HG03159 (cell line): ENCODE results near the gene UBE2E2.

Experiments used
- ATAC-seq: cut with Tn5 transposase; IDR thresholded peaks from one replicate; pipeline ENCODE4 v1.9.1; 2021; ENCODE audit warnings: mild to moderate bottlenecking, moderate library complexity; ENCODE audit not compliant: unreplicated experiment

The UBE2E2 gene

DNA sequence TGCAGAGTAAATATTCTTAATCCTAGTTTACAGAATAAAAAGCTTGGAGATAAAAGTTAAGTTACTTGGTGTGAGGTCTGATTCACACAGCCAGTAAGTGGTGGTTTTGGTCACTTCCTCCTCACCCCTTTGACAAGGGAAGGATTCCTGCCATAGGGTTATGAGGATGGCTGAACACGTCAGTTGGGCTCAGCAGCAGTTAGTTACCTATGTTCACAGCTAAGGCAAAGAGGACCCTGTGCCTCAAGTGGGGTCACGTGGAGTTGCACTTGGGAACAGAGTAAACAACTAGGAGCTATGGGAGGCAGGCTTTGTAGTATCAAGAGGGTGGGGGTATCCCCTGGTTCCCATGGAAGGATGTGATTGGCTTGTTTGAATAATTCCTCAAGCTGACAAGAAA is 232.2 kb downstream of the UBE2E2 start:
- ATAC-seq, result no peak

DNA sequence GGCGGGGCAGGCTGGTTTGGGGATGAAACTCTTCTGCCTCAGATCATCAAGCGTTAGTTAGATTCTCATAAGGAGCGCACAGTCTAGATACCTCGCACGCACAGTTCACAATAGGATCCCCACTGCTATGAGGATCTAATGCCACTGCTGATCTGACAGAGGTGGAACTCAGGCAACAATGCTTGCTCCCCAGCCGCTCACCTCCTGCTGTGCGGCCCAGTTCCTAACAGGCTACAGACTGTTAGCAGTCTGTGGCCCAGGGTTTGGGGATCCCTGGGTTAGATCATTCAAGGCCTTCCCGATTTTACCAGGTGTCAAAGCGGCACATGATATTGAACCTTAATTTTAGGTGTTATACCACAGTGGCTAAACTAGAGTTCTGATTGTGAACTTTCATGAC is 232.8 kb downstream of the UBE2E2 start:
- no peak for ATAC-seq

- ATAC-seq, result no peak
These were observed 234.5 kb downstream of the UBE2E2 start for GRCh38 chr3:23437484-23438145.

DNA sequence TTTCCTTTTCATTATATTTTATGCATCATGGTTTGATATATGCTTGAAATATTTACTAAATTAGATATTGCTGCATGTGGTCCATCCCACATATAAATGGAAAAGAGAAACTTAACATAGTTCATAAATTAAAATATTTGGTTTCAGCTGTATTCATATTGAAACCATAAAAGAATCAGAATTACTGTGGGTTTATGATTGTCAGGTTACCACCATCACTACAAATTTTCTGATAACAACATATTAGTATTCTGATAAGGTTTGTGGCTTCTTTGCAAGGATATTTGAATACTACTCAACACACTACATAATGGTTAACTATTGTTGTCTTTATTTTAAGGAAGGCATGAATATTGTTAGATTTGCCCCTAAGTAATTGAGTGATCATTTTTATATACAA is 235.5 kb downstream of the UBE2E2 start:
- ATAC-seq, result peak; percentile 60

DNA sequence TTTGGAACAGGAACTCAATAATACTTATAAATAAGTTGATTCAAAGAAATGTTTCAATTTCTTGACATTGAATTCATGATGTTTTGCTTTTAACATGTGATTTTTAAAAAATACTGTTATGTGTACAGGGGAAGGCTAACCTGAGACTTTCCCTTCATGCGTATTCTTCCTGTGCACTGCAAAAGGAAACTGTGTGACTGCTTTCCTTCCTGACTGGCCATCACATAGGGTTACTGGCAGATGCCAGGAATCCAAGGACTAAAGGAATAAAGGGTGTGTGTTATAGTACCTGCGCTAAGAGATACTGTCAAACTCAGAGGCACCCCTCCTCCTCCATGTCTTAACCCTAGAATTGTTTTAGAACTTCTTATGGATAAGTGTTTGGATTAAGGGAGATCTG is 236.0 kb downstream of the UBE2E2 start:
- no peak for ATAC-seq

GRCh38 chr3:23440416-23441294 is 237.5 kb downstream of the UBE2E2 start:
- ATAC-seq, result no peak

- ATAC-seq, result no peak
These were observed 239.7 kb downstream of the UBE2E2 start for GRCh38 chr3:23442598-23443383.

- ATAC-seq, result no peak
These were observed 241.3 kb downstream of the UBE2E2 start for GRCh38 chr3:23444386-23444785.

GRCh38 chr3:23446301-23446700 is 243.2 kb downstream of the UBE2E2 start:
- no peak for ATAC-seq

DNA sequence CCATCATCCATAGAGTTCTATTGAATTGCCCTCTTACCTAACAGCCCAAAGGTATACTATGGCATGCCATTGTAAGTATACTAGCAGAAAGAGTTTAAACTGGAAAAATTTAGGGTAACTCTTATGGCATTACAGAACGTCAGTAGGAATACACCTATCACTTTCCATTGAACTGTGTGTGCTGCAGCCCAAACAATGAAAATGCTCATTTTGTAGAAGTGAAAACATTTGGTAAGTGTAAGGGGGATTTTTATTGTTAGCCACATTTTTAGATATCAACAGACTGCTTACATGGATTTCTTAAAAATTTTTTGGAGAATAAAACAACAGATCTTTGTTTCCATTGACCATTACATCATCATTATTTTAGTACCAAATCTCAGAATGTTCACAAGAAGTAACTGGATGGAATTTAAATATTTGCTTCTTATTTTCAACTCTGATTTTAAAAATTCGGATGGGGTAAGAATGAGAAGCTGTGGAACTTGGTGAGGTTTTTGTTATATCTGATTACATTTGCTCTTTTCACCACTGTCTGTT is 245.9 kb downstream of the UBE2E2 start:
- ATAC-seq, result no peak

DNA sequence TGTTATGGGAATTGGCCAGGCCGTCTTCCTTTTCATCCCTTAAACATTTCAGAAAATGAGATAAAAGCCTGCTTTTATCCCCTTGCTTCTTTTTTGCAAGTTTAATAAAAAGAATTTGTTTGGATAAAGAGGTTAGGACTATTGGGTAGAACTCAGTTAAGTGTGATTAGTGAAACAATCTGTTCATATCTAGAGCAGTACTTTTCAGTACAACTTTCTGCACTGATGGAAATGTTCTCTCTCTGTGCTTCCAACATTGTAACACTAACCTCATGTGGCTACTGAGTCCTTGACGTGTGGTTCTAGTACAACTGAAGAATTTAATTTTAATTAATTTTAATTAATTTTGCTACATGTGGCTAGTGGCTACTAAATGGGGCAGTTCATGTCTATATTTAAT is 246.9 kb downstream of the UBE2E2 start:
- ATAC-seq, result no peak

DNA sequence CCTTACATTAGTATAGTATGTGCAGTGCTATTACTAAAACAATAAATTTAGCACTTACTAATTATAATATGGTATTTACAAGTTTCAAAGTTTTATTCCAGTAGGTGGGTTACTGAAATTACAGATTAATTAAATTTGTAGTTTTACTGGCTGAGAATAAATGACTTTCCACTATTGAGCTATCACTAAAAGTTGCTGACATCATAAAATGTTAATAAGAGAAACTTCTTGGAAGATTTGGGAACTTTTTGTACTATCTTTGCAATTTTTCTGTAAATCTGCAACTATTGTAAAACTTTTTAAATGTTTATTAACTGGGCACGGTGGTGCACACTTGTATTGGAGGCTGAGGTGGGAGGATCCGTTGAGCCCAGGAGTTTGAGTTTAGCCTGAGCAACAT is 247.7 kb downstream of the UBE2E2 start:
- no peak for ATAC-seq

GRCh38 chr3:23452408-23452807 is 249.3 kb downstream of the UBE2E2 start:
- no peak for ATAC-seq

DNA sequence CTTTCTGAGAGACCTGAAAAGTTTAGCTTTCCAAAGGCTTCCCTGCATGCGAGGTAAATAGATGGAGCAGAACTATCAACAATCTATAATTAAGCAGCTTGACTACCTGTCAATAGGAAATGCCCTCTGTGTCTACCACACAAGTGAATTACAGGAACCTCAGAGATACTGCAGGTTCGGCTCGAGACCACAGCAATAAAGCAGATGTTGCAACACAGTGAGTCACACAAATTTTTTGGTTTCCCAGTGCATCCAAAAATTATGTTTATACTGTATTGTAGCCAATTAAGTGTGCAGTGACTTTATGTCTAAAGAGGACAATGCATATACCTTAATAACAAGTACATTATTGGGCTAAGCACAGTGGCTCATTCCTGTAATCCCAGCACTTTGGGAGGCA is 252.0 kb downstream of the UBE2E2 start:
- ATAC-seq, result no peak

GRCh38 chr3:23455775-23456174 is 252.6 kb downstream of the UBE2E2 start:
- no peak for ATAC-seq

GRCh38 chr3:23457697-23458096 is 254.6 kb downstream of the UBE2E2 start:
- no peak for ATAC-seq

DNA sequence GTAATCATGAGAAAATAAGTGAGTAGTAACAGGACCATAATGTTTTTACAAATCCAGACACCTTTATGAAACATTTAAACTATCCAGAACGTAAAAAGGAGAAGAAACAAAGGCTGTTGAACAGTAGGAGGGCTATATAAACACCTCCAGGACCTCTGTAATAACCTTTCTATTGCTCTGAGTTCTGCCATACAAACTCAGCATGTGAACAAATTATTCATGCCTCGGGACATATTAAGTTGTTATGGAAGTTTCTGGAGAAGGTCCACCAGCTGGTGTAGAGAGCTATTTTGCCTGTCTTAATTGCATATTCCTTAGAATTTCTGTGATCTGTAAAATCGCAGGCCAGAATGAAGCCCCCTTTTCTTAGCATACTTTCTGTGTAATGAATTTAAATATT is 256.3 kb downstream of the UBE2E2 start:
- no peak for ATAC-seq

- no peak for ATAC-seq
These were observed 256.9 kb downstream of the UBE2E2 start for GRCh38 chr3:23459889-23460546.

DNA sequence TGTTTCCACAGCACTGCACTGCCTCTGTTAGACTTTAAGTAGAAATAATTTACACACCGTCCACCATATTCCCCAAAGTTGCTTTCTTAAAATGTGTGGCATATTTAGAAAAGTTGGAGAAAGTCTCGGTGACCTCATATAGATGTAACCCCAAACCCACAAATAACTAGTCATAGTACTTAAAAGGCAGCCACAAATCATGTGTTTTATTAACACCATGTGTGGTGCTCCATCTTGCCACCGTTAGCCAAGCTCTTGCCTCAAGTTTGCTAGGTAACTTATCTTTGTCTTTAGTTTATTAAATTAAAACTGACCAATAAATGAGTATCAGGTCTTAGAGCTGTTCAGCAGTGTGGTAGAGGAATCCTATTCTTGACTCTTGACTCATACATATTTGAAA is 257.9 kb downstream of the UBE2E2 start:
- ATAC-seq, result no peak

DNA sequence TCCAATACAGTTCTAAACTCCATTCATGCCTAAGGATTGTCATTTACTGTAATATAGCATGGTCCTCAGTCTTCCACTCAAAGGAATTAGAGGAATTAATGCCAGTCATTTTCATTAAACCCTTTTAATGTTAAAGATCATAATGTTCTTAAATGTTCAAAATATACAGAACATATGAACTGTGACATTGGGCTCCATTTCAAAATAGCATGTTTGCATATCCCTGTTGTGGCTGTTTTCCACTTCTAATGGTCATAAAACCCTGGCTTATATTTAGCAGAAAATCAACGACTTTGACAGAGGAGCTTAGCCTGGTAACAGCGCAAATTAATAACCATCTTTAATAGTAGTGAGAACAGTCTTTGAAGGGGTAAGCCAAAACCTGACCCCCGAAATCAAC is 260.7 kb downstream of the UBE2E2 start:
- no peak for ATAC-seq

GRCh38 chr3:23465569-23465968 is 262.4 kb downstream of the UBE2E2 start:
- no peak for ATAC-seq
